BE2C (cell line): Measurements from ENCODE around the gene YAP1.

Experiments used
- DNase-seq: peaks from one replicate; pipeline ENCODE4 v3.0.0-alpha.2; 2020
- H3K27me3 ChIP-seq: fragments of 250-450 bp; sonication (Bioruptor Pico); 2 replicates; pipeline ENCODE4 v1.5.1; 2020; ENCODE audit warnings: mild to moderate bottlenecking
- H3K36me3 ChIP-seq: fragments of 250-450 bp; sonication (Bioruptor Pico); 2 replicates; pipeline ENCODE4 v1.5.1; 2020; ENCODE audit warnings: mild to moderate bottlenecking
- H3K4me1 ChIP-seq: fragments of 250-450 bp; sonication (Bioruptor Pico); 2 replicates; pipeline ENCODE4 v1.5.1; 2020
- H3K4me3 ChIP-seq: 2 replicates; pipeline ENCODE4 v1.5.1; 2011; ENCODE audit warnings: low read depth, low read length
- H3K9me3 ChIP-seq: fragments of 250-450 bp; sonication (Bioruptor Pico); 2 replicates; pipeline ENCODE4 v1.5.1; 2020
- TF ChIP-seq, protein P1 (sequence below): IDR thresholded peaks from 2 replicates; pipeline ENCODE4 v1.5.1; 2012; ENCODE audit warnings: mild to moderate bottlenecking, low read depth, low read length

The YAP1 gene

DNA sequence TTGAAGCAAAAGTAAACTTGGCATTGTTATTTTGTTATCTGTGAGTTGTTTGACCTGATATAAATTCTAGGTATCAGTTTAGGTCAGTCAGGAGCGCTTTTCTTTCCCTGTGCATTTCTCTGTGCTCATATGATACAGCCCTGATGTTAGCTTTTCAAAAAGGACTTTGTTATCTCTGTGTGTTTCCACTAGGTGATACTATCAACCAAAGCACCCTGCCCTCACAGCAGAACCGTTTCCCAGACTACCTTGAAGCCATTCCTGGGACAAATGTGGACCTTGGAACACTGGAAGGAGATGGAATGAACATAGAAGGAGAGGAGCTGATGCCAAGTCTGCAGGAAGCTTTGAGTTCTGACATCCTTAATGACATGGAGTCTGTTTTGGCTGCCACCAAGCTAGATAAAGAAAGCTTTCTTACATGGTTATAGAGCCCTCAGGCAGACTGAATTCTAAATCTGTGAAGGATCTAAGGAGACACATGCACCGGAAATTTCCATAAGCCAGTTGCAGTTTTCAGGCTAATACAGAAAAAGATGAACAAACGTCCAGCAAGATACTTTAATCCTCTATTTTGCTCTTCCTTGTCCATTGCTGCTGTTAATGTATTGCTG is 119.4 kb downstream of the YAP1 start:
- DNase-seq = no peak
- TF ChIP-seq, protein P1, sequence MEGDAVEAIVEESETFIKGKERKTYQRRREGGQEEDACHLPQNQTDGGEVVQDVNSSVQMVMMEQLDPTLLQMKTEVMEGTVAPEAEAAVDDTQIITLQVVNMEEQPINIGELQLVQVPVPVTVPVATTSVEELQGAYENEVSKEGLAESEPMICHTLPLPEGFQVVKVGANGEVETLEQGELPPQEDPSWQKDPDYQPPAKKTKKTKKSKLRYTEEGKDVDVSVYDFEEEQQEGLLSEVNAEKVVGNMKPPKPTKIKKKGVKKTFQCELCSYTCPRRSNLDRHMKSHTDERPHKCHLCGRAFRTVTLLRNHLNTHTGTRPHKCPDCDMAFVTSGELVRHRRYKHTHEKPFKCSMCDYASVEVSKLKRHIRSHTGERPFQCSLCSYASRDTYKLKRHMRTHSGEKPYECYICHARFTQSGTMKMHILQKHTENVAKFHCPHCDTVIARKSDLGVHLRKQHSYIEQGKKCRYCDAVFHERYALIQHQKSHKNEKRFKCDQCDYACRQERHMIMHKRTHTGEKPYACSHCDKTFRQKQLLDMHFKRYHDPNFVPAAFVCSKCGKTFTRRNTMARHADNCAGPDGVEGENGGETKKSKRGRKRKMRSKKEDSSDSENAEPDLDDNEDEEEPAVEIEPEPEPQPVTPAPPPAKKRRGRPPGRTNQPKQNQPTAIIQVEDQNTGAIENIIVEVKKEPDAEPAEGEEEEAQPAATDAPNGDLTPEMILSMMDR = no peak
- Histone ChIP-seq H3K4me3 (no peak overlapping the region), H3K9me3 (no peaks in the 10 kb centered on the region), H3K36me3 (no peaks in the 10 kb centered on the region), H3K27me3 (peaks cover 5% of the 10 kb centered on the region), H3K4me1 (no peaks in the 10 kb centered on the region)

DNA sequence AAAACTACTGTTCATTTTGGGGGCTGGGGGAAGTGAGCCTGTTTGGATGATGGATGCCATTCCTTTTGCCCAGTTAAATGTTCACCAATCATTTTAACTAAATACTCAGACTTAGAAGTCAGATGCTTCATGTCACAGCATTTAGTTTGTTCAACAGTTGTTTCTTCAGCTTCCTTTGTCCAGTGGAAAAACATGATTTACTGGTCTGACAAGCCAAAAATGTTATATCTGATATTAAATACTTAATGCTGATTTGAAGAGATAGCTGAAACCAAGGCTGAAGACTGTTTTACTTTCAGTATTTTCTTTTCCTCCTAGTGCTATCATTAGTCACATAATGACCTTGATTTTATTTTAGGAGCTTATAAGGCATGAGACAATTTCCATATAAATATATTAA is 119.9 kb downstream of the YAP1 start:
- peaks cover 9% of the 10 kb centered on the region for H3K27me3 ChIP-seq
- DNase-seq = no peak
- H3K4me3 ChIP-seq = no peak overlapping the region
- no peaks in the 10 kb centered on the region for H3K36me3 ChIP-seq
- no peaks in the 10 kb centered on the region for H3K4me1 ChIP-seq
- no peaks in the 10 kb centered on the region for H3K9me3 ChIP-seq
- TF ChIP-seq, protein P1 = no peak

DNA sequence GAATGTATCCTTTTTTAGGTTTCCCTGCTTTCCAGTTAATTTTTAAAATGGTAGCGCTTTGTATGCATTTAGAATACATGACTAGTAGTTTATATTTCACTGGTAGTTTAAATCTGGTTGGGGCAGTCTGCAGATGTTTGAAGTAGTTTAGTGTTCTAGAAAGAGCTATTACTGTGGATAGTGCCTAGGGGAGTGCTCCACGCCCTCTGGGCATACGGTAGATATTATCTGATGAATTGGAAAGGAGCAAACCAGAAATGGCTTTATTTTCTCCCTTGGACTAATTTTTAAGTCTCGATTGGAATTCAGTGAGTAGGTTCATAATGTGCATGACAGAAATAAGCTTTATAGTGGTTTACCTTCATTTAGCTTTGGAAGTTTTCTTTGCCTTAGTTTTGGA is 120.7 kb downstream of the YAP1 start:
- Histone ChIP-seq H3K27me3 (peaks cover 9% of the 10 kb centered on the region), H3K4me3 (no peak overlapping the region), H3K36me3 (no peaks in the 10 kb centered on the region), H3K4me1 (no peaks in the 10 kb centered on the region), H3K9me3 (no peaks in the 10 kb centered on the region)
- no peak for DNase-seq
- TF ChIP-seq, protein P1 = no peak

DNA sequence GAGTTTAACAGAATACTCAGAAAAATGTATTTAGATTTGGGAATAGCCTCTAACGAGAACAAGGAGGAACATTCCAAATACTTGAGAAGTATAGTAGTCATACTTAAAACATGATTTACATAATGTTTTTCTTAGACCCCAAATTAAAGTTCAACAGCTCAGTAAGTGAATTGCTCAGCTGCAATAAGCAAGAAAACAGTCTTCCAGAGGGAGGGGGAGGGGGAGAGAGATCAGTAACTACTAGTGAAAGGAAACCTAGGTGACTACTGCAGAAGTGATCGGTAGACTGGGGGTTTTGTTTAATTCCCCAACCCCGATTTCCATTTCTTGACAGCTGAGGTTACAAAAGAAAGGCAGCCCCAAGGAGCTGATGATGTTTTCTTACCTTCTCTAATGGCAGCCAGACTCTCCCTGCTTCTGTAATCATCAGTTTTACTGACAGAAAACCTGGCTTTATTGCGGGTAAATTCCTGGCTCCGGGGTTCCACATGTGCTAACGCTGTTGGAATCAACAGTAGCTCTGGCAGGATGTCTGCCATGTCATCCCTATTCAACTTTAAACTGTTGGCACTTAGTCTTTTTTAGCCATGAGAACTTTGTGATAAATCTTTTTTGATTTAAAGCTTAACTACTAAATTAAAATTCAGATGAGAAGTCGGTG is 124.7 kb downstream of the YAP1 start:
- no peak for DNase-seq
- no peaks in the 10 kb centered on the region for H3K36me3 ChIP-seq
- no peaks in the 10 kb centered on the region for H3K9me3 ChIP-seq
- H3K27me3 ChIP-seq = peaks cover 9% of the 10 kb centered on the region
- H3K4me1 ChIP-seq = no peaks in the 10 kb centered on the region
- no peak overlapping the region for H3K4me3 ChIP-seq
- TF ChIP-seq, protein P1 = no peak

DNA sequence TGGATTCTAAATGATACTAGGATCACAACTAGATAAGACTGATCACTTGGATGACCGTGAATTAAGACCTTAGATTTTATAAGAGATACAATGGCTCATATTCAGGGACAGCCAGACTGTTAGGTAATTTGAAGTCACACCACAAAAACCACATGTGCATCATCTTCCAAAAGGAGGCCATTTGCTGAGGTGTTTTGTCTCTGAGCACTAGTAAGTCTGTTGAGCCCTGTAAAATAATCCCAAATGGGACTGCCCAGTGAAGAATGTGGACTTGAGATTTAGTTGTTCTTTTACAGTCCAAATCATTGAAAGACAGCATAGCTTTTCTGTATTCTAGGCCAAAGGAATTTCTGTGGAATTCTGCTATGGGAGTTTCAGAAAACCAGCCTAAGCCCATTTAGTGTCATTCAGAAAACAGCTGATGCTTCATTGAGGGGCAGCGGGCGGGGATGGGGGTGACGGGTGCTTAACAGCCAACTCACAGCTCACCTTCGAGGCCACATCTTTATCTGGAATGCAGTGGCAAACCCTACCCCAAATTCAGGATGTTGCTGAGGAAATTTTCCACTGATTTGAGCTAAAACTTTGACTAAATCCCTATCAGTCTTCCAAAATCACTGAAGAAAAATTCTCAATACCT is 127.0 kb downstream of the YAP1 start:
- TF ChIP-seq, protein P1 = no peak
- Histone ChIP-seq H3K27me3 (peaks cover 9% of the 10 kb centered on the region), H3K9me3 (no peaks in the 10 kb centered on the region), H3K4me3 (no peak overlapping the region), H3K36me3 (no peaks in the 10 kb centered on the region), H3K4me1 (no peaks in the 10 kb centered on the region)
- no peak for DNase-seq

DNA sequence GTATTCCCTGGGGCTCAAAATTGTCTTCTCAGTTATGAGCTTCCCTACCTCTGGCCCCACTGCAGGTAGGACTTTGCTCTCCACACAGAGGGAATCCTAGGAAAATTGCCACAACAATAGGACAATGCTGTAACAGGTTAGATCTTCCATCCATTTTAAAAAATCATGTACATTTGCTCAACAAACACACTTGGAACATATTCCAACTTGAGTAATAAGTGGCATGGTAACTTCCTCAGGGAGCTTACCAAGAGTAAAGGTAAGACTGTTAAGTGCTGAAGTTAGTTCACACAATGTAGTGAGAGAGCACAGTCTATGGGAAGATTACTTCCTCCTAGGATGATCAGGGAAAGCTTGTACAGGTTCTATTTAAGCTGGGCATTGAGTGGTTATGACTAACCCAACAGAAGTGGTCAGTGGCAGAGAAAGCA is 128.2 kb downstream of the YAP1 start:
- no peak overlapping the region for H3K4me3 ChIP-seq
- no peak for DNase-seq
- H3K27me3 ChIP-seq = peaks cover 9% of the 10 kb centered on the region
- no peaks in the 10 kb centered on the region for H3K9me3 ChIP-seq
- no peaks in the 10 kb centered on the region for H3K4me1 ChIP-seq
- TF ChIP-seq, protein P1 = no peak
- H3K36me3 ChIP-seq = no peaks in the 10 kb centered on the region
